Epidermal melanocyte (primary cell): ENCODE measurements around the gene CCT5.
"Not testable (repeated sequence)": the region's sequence is repeated elsewhere in the genome, so short reads cannot be mapped to it uniquely, and the experiment has no call there.

ENCODE experiments used
- DNase-seq: peaks from one replicate; pipeline ENCODE4 v3.0.0; 2011; ENCODE audit warnings: low spot score; ENCODE audit not compliant: insufficient read length

The CCT5 gene

DNA sequence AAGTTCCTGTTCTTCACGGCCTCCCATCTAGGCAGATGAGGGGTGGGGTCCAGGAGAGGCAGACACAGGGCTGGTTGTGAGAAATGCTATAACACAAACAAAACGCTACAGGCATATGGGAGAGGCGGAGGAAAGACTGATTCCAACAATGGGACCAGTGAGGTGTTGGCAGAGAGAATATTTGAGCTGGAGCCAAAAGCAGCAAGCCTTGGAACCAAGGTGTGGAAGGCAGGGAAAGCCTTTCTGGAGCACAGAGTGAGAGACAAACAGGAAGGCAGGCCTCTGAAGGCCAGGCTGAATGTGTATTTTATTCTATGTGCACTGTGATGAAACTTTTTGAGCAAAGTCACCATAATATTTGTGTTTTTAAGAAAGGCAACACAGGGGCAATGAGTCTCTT, 3.3 kb upstream of the CCT5 start:
- no peak for DNase-seq

DNA sequence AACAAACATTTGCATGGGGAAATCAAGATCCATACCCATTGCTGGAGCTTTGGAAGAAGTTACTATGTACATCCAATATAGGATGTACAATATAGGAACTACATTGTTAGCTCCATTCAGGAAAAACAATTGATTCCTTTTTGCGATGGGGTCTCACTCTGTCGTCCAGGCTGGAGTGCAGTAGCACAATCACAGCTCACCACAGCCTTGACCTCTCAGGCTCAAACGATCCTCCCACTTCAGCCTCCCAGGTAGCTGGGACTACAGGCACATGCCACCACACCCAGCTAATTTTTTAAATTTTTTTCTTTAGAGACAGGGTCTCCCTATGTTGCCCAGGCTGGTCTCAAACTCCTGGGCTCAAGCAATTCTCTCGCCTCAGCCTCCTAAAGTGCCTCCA, 2.9 kb upstream of the CCT5 start:
- DNase-seq = not testable (repeated sequence)

DNA sequence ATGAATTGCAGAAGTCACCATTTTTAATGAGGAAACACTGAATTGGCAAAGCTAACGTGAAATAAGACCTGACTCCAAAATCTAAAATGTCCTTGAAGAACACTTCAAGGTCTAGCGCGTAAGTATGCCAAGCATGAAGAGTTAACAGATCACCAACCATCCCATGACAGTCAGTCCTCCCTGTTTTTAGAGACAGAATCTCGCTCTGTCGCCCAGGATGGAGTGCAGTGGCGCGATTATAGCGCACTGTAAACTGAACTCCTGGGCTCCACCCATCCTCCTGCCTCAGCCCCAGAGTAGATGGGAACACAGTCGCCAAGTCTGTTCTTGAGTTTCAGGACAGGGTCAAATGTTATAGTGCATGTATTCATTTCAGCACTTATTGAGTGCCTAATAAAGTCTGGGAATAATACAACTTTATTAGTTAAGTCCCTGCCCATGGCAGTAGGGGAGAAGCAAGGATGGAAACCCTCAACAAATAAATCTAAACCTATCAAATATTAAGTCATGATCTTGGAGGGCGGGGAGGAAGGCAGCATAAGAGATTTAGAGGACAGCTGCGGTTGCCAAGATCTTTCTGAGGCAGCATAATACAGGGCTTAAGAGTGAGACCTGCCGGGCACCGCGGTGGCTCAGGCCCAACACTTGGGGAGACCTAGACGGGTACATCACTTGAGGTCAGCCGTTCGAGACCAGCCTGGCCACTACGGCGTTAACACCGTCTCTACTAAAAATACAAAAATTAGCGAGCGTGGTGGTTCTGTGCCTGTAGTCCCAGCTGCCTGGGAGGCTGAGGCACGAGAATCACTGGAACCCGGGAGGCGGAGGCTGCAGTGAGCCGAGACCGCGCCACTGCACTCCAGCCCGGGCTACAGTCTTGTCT, 1.5 kb upstream of the CCT5 start:
- DNase-seq = no peak

DNA sequence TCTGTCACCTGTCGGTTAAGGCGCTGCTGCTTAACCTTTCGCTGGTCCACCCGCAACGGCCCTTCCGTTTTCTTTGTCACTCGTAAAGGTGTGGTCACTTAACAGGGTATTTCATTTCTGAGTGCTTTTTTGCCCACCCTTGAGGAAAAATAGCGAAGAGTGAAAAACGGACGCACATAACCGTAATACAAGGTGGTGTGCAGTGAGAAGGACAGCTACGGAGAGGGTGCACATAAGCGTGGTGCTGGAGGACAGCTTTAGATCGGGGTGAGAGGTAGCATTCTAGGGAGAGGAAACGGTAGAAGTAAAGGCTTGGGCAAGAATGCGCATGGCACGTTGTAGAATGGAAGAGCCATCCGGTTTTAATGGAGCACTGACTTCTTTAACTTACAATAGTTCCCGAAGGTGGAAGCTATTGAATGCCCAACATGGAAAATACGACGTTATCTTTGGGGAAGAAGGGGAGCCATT, 761 bp downstream of the CCT5 start:
- no peak for DNase-seq

DNA sequence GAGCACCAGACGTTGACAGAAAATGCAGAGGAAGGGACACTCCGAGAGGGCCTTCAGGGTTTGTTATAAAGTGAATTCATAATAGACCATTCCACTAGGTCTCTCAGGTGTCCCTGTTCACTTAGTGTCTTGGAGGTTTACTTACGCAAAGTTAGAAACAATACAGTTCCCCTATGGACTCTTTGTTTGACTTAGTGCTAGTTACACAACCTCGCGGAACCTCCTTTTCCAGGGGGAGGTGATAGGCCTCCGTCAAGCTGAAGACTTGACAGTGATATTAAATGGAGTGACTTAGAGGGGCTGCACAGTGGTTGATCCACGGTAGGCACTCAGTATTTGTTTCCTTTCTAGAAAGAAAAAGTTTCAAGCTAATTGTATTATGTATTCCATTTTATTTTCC, 1.3 kb downstream of the CCT5 start:
- no peak for DNase-seq

DNA sequence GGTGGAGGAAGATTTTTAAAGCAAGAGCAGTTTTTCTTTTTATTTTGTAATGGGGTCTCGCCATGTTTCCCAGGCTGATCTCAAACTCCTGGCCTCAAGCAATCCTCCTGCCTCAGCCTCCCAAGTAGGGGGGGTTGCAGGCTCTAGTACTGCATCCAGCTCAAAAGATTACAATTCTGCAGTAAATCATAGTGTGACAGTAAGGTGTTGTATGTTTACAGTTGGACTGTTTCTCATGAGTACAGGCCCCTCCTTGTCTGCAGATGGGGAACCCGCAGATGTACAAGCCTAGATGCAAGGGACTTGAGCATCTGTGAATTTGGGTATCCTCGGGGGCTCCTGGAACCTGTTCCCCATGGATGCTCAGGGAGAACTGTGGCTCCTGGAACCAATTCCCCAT, 3.3 kb downstream of the CCT5 start:
- no peak for DNase-seq

DNA sequence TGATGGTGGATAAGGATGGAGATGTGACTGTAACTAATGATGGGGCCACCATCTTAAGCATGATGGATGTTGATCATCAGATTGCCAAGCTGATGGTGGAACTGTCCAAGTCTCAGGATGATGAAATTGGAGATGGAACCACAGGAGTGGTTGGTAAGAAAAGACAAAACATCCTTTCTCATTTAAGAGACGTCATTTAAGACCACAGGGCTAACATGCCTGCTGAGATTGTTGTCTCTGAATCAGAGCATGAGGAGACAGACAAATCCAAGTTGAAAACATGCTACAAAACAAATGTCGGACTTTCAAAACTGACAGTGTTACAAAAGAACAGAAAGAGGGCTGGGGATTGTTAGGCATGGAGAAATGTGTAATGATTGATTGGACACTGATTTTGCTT, 4.6 kb downstream of the CCT5 start:
- DNase-seq = no peak

DNA sequence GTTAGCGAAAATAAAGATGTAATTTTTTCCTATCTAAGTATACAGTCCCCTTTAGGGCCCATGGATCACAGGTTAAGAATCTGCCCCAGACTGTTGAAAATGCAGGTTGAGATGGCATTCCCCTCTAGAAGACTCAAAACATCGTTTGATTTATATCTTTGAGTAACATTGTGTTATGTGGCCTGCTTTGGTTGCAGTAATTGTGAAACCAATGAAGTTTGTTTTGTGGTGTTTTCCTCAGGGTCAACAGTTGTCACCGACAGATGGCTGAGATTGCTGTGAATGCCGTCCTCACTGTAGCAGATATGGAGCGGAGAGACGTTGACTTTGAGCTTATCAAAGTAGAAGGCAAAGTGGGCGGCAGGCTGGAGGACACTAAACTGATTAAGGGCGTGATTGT, 7.8 kb downstream of the CCT5 start:
- no peak for DNase-seq

DNA sequence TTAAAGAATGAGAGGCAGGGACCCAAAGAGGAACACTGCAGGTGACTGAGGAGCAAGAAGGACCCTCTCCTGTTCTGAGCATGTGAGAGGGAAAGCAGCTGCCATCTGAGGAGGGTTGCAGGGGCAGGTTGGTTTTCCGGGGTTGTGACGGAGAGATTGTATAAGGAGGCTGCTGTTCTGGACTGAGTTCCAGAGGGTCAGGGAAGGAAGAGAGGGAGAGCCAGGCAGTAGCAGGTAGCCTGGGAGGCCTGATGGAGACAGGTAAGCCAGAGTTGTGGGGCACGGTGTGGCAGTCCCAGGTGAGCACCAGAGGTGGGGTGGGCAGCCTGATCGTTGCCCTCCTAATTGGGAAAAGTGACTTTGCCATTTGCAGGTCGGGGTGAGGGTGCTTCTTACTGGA, 9.8 kb downstream of the CCT5 start:
- no peak for DNase-seq

DNA sequence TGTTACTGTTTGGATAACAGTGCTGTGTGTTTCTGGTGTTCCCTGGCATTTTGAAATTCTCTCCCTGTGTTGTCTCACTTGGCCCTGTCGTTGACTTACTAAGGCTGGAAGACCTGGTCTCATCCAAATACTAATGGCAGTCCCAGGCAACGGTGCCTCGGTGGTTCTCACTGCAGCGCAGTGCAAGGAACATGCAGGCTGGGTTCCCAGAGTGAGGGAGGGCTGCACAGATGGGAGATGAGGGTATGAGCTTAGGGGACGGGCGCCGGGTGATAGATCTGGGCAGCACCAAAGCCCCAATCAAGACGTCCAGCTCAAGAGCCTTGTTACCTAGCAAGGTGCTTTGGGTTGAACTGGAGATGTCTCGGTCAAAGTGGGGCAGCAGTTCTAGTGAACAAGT, 11.0 kb downstream of the CCT5 start:
- DNase-seq = no peak

DNA sequence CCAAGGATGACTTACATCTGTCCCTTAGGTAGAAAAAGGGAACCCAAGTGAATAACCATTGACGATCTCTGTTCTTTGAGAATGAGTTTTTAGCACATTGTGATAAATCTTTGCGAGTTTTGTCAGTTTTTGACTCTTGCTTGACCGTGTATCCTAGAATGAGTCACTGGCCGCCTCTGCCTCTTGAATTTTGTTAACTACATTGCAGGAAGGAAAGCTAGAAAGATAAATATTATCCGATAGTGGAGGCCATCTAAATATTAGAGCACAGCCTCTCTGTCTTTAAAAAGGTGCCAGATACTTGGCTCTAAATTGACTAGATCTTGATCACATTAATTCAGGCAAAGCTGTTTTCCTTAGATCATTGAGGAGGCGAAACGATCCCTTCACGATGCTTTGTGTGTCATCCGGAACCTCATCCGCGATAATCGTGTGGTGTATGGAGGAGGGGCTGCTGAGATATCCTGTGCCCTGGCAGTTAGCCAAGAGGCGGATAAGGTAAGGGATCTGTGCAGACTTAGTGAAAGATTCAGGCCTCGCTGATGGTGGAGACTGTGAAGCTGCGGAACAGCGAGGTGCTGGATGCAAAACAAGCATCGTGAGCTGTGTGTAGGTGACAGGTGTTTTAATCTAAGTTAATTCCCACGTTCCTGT, 12.2 kb downstream of the CCT5 start:
- no peak for DNase-seq

DNA sequence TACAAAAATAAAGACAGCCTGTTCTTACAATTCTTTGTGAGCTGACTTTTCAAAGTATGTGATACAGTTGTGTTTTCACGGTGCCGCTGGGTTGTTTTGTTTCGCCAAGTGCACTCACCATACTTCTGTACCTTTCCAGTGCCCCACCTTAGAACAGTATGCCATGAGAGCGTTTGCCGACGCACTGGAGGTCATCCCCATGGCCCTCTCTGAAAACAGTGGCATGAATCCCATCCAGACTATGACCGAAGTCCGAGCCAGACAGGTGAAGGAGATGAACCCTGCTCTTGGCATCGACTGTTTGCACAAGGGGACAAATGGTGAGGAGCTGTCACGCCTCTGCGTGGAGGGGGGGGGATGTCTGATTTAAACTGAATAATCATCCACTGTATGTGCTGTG, 12.9 kb downstream of the CCT5 start:
- DNase-seq = no peak

DNA sequence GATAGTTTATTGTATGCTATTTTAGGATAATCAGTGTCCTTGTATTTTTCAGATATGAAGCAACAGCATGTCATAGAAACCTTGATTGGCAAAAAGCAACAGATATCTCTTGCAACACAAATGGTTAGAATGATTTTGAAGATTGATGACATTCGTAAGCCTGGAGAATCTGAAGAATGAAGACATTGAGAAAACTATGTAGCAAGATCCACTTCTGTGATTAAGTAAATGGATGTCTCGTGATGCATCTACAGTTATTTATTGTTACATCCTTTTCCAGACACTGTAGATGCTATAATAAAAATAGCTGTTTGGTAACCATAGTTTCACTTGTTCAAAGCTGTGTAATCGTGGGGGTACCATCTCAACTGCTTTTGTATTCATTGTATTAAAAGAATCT, 14.5 kb downstream of the CCT5 start:
- DNase-seq = no peak

DNA sequence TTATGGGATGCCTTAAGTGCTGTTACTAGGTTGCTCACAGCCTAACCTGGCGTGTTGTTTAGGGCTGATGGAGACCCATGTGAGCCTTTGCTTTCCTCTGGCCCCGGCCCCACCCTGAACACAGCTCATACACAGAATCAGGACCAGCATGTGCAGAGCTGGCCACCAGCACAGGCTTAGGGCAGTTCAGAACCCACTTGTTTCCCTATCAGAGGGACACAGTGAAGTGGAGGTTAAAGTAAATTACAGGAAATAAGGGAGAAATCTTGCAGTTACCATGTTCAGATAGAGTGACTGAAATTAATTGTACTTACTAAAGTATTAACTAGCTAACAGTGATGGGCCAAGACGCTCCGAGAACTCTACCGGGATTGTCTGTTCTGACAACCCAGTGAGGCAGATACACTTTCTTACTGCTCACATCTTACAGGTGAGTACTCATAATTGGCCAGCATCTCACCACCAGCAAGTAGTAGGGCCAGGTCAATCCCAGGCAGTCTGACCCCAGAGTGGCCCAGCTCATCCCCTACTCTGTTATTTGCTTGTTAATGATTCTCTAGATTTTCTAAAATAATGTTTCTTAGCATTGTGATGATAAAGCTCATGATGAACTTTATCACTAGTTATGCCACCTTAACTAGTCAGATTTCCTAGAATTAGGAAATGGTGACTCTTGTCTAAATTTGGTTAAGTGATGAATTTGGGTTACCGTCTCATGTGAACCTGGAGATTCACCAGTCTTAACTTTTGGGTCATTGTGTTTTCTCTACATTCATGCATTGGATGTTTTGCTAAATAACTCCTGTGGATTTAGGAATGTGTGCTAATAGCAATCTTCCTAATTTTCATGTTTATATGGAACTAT, 15.4 kb downstream of the CCT5 start:
- DNase-seq = no peak

DNA sequence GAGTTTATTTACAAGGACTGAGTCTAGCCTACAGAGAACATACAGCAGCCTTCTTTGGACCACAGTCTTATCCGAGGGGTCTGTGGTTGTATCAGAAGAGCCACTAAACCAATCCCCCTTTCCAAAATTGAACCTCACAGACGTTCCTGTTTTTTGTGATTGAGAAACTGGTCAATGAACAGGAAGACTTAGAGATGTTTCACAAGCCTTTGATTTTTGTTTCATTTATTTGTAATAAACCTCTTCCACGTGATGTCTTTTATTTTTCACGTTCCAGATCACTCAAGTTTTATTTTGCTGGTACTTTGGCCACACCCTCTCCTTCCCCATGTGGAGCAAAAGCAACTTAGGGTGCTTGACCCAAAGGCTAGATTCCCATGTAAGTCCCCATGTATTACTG, 16.1 kb downstream of the CCT5 start:
- no peak for DNase-seq

DNA sequence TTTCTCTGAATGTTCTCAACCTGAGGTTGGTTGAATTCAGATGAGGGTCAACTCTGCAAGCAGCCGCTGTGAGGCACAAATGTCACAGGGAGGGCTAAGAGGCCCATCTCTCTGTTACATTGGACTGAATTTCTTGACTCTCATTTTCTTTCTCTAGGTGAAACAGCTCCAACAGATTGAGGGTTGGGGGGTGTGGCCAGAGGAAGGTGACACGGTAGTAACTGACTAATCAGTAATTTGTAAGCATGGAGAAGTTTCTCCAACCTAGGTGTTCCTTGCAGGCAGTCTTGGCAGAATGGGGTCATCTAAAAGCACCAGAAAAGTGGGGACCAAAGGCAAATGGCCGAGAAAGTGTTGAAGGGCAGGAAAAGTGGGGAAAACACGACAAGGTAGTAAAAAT, 16.8 kb downstream of the CCT5 start:
- DNase-seq = no peak

DNA sequence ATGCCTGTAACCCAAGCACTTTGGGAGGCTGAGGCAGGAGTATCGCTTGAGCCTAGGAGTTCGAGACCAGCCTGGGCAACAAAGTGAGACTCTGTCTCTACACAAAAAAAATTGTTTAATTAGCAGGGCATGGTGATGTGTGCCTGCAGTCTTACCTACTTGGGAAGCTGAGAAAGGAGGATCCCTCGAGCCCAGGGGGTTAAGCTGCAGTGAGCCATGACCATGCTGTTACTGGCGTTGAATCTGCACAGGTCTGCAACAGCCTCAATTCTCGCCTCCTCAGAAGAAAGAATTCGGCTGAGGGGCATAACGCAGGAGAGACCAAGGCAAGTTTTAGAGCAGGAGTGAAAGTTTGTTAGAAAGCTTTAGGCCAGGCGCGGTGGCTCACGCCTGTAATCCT, 18.0 kb downstream of the CCT5 start:
- no peak for DNase-seq

DNA sequence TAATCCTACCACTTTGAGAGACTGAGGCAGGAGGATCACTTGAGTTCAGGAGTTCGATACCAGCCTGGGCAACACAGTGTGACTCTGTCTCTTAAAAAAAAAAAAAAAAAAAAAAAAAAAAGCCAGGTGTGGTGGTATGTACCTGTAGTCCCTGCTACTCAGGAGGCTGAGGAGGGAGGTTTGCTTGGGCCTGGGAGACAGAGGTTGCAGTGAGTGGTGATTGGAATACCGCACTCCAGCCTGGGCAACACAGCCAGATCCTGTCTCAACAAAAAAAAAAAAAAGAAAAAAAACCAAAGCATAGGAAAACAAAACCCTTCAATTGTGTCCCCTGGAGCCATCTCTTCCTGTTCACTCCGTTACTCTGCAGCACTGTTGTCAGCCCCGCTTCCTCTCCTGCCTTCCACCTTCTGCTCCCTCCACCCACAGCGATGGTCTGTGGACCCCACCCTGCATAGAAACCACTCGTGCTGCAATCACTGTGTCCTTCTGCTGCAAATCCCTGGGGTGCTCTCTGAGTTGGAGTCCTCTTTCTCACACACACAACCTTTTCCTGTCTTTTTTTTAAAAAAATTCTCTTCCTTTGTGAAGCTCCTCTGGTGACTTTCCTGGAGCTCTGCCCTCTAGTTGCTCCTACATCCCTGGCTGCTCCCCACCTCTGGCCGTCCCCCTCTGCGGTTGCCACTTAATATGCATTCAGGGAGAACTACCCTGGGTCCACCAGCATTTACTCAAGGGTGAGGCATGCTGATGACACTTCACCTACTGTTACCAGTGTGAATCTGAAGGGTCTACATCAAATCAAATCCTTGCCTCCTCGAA, 22.2 kb downstream of the CCT5 start:
- DNase-seq = no peak

DNA sequence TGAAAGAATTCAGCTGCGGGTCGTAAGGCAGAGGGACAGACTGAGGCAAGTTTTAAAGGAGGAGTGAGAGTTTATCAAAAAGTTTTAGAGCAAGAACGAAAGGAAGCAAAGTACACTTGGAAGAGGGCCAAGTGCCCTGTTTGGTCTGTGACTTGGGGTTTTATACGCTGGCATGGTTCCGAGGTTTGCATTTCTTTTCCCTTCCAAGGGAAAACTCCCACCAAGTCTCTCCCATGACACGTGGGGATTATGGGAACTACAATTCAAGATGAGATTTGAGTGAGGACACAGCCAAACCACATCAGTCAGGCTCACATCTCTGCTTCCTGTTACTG, 22.8 kb downstream of the CCT5 start:
- DNase-seq = not testable (repeated sequence)

DNA sequence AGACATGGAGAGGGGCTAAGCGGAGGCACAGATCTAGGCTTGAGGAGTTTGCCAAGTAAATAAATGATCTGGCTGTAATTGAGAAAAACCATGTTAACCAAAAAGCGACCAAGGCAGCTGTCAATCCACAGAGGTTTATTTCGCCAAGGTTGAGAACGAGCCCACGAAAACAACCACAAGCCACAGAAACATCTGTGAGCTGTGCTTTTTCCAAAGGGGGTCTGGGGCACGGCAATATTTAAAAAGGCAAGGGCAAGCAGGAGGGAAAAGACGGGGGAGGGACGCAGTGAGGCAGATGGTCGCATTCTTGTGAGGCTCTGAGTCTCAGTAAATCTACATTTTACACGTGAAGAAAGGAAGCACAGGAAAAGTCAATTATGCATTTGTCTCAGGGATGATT, 25.4 kb downstream of the CCT5 start:
- DNase-seq = no peak

DNA sequence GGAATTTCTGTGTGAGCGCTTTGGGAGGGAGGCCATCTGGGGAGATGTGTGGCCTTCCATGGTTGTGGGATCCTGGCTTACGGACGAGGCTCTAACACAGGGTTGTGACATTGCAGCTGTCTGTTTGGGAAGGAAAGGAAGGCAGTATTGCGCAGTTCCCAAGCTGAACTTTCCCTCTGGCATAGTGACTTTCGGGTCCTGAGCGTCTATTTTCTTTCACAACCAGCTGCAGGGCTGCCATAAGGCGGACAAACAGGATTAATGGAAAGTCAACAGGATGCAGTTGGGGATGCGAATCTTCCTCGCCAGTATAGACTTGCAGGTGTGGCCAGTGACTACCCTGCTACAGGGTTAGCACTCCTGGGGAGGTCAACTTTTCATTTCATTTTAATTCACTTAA, 25.9 kb downstream of the CCT5 start:
- DNase-seq = no peak
